Testis (tissue), 2 donors: Measurements from ENCODE around the gene LTBR.

Source experiments
- CTCF ChIP-seq, 3 experiments: fragments of 450-650 bp in 2 of 3; fragments of 200-600 bp in 1 of 3; sonication (generic) in 1 of 3; IDR thresholded peaks; one replicate each; pipeline ENCODE4 v1.5.1; 2016 to 2019; ENCODE audit warnings: antibody characterized with exemption in 3 of 3, mild to moderate bottlenecking in 2 of 3, moderate library complexity in 1 of 3
- POLR2A ChIP-seq: fragments of 450-650 bp; IDR thresholded peaks from one replicate; pipeline ENCODE4 v1.6.1; 2017; ENCODE audit warnings: antibody characterized with exemption, mild to moderate bottlenecking, moderate library complexity

DNA sequence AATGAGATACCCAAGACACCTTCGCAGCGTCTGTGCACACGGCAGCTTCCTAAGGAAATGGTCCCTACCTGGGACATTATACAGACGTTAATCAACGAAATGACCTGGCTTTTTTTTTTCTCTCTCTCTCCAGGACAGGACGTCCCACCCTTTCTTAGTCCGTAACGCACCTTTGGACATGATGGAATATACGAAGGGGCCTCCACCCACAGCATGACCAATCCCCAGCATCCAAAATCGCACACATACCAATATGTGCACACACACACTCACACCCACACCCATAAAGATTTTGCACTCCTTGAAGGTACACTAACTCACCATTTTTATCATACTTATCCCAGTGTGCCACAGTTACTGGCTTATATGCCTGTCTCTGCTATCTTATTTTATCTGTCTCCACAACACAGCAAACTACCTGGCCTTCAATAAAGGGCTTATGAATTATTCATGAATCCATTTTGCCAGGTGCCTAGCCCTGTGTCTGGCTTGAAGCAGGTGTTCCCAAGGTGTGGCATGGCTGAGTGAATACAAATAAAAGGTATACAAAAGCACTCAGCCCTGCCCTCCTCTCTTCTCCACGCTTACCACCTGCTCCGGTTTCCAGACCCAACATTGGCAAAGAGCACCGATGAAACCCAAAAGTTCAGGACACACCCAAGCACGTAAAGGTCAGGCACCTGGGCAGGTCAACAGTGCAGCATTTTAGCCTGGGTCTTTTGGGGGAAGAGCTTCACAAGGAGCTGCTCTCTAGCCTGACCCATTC is 10.8 kb upstream of the LTBR start:
- TF ChIP-seq CTCF (IDR thresholded peaks at IDR 0.05) (no peak), POLR2A (no peak)
